Renal cortex interstitium (tissue), 11 donors: Measurements from ENCODE around the gene TECR. TPM values are rescaled to one million over a fixed set of nuclear protein-coding genes. Genes with fewer than 3 reads are reported as not detected.
"Not testable (repeated sequence)": the region's sequence is repeated elsewhere in the genome, so short reads cannot be mapped to it uniquely, and the experiment has no call there.

Experiments
- DNase-seq, 11 donors: peaks; one replicate each; pipeline ENCODE4 v3.0.0-alpha.2; 2013; ENCODE audit warnings: low read depth in 9 of 11, low spot score in 4 of 11; ENCODE audit errors: extremely low read depth in 1 of 11
- polyA plus RNA-seq, 3 donors: library from polyadenylated mRNA; unstranded; fragments of 120-200 nt; gene quantifications; one replicate each; pipeline ENCODE4 v1.2.1, GENCODE V29; 2013; ENCODE audit not compliant: insufficient read length in 3 of 3

Gene TECR
- polyA plus RNA-seq, 3 donors = 130 to 151 (median 147) TPM

GRCh38 chr19:14566712-14567077, 37.3 kb downstream of the TECR start:
- no peak for DNase-seq

- DNase-seq = no peak
Observed at GRCh38 chr19:14567079-14567478, 37.7 kb downstream of the TECR start.

- DNase-seq = no peak
Observed at GRCh38 chr19:14570864-14571527, 41.6 kb downstream of the TECR start.

- peak; percentile 74 to 92 (median 85) for DNase-seq
Observed at GRCh38 chr19:14571695-14572490, 42.5 kb downstream of the TECR start, which contains the start of gene NDUFB7. TSS of gene NDUFB7 (minus strand) at chr19:14572066. CDS start at chr19:14572000, 66 bp downstream.

GRCh38 chr19:14575428-14575980, 46.1 kb downstream of the TECR start:
- no peak for DNase-seq

- DNase-seq = no peak
Observed at GRCh38 chr19:14576363-14576762, 47.0 kb downstream of the TECR start.

- no peak for DNase-seq
Observed at GRCh38 chr19:14577264-14577663, 47.9 kb downstream of the TECR start.

- DNase-seq = no peak
Observed at GRCh38 chr19:14577885-14578427, 48.6 kb downstream of the TECR start.

- DNase-seq = no peak
Observed at GRCh38 chr19:14580623-14581237, 51.3 kb downstream of the TECR start.

- no peak for DNase-seq
Observed at GRCh38 chr19:14582894-14583340, 53.5 kb downstream of the TECR start, which contains the start of gene CLEC17A. TSS of gene CLEC17A (plus strand) at chr19:14583084. CDS start at chr19:14583161, 77 bp downstream.

GRCh38 chr19:14584372-14584771, 55.0 kb downstream of the TECR start:
- DNase-seq = not testable (repeated sequence)

- not testable (repeated sequence) for DNase-seq
Observed at GRCh38 chr19:14585187-14585586, 55.8 kb downstream of the TECR start.

GRCh38 chr19:14589433-14589832, 60.0 kb downstream of the TECR start:
- not testable (repeated sequence) for DNase-seq

- DNase-seq = no peak
Observed at GRCh38 chr19:14595558-14595957, 66.2 kb downstream of the TECR start.

GRCh38 chr19:14599548-14600147, 70.3 kb downstream of the TECR start:
- no peak for DNase-seq

- DNase-seq = no peak
Observed at GRCh38 chr19:14603990-14604387, 74.6 kb downstream of the TECR start.

- no peak for DNase-seq
Observed at GRCh38 chr19:14606627-14607026, 77.2 kb downstream of the TECR start.

- no peak for DNase-seq
Observed at GRCh38 chr19:14611051-14611450, 81.7 kb downstream of the TECR start.

GRCh38 chr19:14612242-14612641, 82.8 kb downstream of the TECR start:
- DNase-seq = not testable (repeated sequence)
